HCT116 (cell line): ENCODE results near the gene FAF2.

ENCODE experiments used
- CEBPB ChIP-seq: IDR thresholded peaks from 2 replicates; pipeline ENCODE4 v1.6.1; 2012; ENCODE audit warnings: low read depth
- CTCF ChIP-seq, 3 experiments: fragments of 200-600 bp in 1 of 3; sonication (generic) in 1 of 3; IDR thresholded peaks in 2 of 3; conservative IDR thresholded peaks in 1 of 3; 2 replicates each; pipeline ENCODE4 v1.5.1; 2012 to 2017; ENCODE audit warnings: low read depth in 2 of 3, low read length in 2 of 3, antibody characterized with exemption in 1 of 3, borderline replicate concordance in 1 of 3, control low read depth in 1 of 3, mild to moderate bottlenecking in 1 of 3, mixed read lengths in 1 of 3, mixed run types in 1 of 3, moderate library complexity in 1 of 3; ENCODE audit not compliant: insufficient read depth in 1 of 3
- EZH2phosphoT487 ChIP-seq: fragments of 200-600 bp; IDR thresholded peaks from 2 replicates; pipeline ENCODE4 v1.6.1; 2018; ENCODE audit warnings: antibody characterized with exemption, borderline replicate concordance
- FOSL1 ChIP-seq: IDR thresholded peaks from 2 replicates; pipeline ENCODE4 v1.6.1; 2012; ENCODE audit warnings: low read depth
- JUND ChIP-seq: IDR thresholded peaks from 2 replicates; pipeline ENCODE4 v1.6.1; 2012
- MAX ChIP-seq: IDR thresholded peaks from 2 replicates; pipeline ENCODE4 v1.6.1; 2012
- POLR2A ChIP-seq: IDR thresholded peaks from 2 replicates; pipeline ENCODE4 v1.7.0; 2011; ENCODE audit warnings: borderline replicate concordance; ENCODE audit not compliant: insufficient read depth, insufficient read length; ENCODE audit errors: extremely low read depth
- REST ChIP-seq: IDR thresholded peaks from 2 replicates; pipeline ENCODE4 v1.6.1; 2012; ENCODE audit warnings: low read depth
- YY1 ChIP-seq: IDR thresholded peaks from 2 replicates; pipeline ENCODE4 v1.6.1; 2011; ENCODE audit warnings: low read length, low read depth, moderate library complexity, mild to moderate bottlenecking; ENCODE audit not compliant: insufficient replicate concordance; ENCODE audit errors: extremely low read depth
- ZFX ChIP-seq: fragments of 450-650 bp; IDR thresholded peaks from 2 replicates; pipeline ENCODE4 v1.6.1; 2017
- ZNF274 ChIP-seq: fragments of 200-500 bp; sonication (Bioruptor generic); IDR thresholded peaks from 2 replicates; pipeline ENCODE4 v1.6.1; 2014; ENCODE audit warnings: mild to moderate bottlenecking, low read depth, low read length, inconsistent platforms

- TF ChIP-seq CTCF (IDR thresholded peaks at IDR 0.05 in 2 of 3, conservative IDR thresholded peaks at IDR 0.05 in 1 of 3; ENCODE audit: borderline replicate concordance in 1 of 3, insufficient read depth in 1 of 3, low read depth in 2 of 3, low read length in 2 of 3) (no peak), EZH2phosphoT487 (no peak), ZFX (no peak), MAX (no peak), POLR2A (no peak), REST (no peak), JUND (no peak), FOSL1 (no peak), YY1 (no peak), ZNF274 (no peak), CEBPB (no peak)
Observed at GRCh38 chr5:176507911-176508310, 59.7 kb downstream of the FAF2 start.
